PFSK-1 (cell line): Measurements from ENCODE around the gene GPM6B.

Source experiments
- FOXP2 ChIP-seq: optimal IDR thresholded peaks from 2 replicates; pipeline ENCODE3; 2011; ENCODE audit warnings: borderline replicate concordance, control low read depth, inconsistent platforms; ENCODE audit not compliant: insufficient read depth; ENCODE audit errors: extremely low read length, extremely low read depth
- POLR2AphosphoS5 ChIP-seq: IDR thresholded peaks from 2 replicates; pipeline ENCODE4 v1.6.1; 2012; ENCODE audit warnings: low read depth, mild to moderate bottlenecking, control low read depth, low read length, moderate library complexity
- SIN3A ChIP-seq: IDR thresholded peaks from 2 replicates; pipeline ENCODE4 v1.6.1; 2012; ENCODE audit warnings: mild to moderate bottlenecking, low read length, moderate library complexity, borderline replicate concordance; ENCODE audit not compliant: insufficient read depth
- TAF1 ChIP-seq: IDR thresholded peaks from 2 replicates; pipeline ENCODE4 v1.6.1; 2012; ENCODE audit warnings: low read length, control low read depth, borderline replicate concordance; ENCODE audit not compliant: insufficient read depth
- TF ChIP-seq, protein P1 (sequence below), 2 experiments: IDR thresholded peaks; 2 replicates each; pipeline versions ENCODE4 v1.6.1 to v1.8.0; 2011 to 2012; ENCODE audit warnings: low read depth in 2 of 2, low read length in 2 of 2, control low read depth in 1 of 2, inconsistent platforms in 1 of 2, mild to moderate bottlenecking in 1 of 2, moderate library complexity in 1 of 2; ENCODE audit not compliant: insufficient read depth in 1 of 2

Gene GPM6B

DNA sequence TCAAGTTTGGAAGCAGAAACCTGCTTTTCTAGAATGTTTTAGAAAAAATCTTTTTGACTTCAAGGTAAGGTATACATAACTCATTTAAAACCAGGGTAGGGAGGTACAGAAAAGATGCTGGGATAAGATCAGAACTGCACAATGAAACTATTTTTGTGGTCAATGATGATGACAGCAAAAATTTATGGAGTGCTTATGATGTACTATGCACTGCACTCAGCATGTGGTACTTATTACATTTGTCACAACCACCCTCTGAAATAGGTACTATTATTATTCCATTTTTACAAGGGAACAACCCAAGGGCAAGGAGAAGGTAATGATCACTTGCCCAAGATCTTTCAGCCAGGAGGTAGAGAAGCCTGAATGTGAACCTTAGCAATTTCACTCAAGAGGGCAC lies 8.0 kb downstream of the GPM6B start:
- TF ChIP-seq FOXP2 (no peak), TAF1 (no peak), SIN3A (no peak), POLR2AphosphoS5 (no peak)
- TF ChIP-seq, protein P1, sequence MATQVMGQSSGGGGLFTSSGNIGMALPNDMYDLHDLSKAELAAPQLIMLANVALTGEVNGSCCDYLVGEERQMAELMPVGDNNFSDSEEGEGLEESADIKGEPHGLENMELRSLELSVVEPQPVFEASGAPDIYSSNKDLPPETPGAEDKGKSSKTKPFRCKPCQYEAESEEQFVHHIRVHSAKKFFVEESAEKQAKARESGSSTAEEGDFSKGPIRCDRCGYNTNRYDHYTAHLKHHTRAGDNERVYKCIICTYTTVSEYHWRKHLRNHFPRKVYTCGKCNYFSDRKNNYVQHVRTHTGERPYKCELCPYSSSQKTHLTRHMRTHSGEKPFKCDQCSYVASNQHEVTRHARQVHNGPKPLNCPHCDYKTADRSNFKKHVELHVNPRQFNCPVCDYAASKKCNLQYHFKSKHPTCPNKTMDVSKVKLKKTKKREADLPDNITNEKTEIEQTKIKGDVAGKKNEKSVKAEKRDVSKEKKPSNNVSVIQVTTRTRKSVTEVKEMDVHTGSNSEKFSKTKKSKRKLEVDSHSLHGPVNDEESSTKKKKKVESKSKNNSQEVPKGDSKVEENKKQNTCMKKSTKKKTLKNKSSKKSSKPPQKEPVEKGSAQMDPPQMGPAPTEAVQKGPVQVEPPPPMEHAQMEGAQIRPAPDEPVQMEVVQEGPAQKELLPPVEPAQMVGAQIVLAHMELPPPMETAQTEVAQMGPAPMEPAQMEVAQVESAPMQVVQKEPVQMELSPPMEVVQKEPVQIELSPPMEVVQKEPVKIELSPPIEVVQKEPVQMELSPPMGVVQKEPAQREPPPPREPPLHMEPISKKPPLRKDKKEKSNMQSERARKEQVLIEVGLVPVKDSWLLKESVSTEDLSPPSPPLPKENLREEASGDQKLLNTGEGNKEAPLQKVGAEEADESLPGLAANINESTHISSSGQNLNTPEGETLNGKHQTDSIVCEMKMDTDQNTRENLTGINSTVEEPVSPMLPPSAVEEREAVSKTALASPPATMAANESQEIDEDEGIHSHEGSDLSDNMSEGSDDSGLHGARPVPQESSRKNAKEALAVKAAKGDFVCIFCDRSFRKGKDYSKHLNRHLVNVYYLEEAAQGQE (IDR thresholded peaks at IDR 0.05; ENCODE audit: insufficient read depth in 1 of 2, low read depth in 2 of 2, low read length in 2 of 2) = no peak

DNA sequence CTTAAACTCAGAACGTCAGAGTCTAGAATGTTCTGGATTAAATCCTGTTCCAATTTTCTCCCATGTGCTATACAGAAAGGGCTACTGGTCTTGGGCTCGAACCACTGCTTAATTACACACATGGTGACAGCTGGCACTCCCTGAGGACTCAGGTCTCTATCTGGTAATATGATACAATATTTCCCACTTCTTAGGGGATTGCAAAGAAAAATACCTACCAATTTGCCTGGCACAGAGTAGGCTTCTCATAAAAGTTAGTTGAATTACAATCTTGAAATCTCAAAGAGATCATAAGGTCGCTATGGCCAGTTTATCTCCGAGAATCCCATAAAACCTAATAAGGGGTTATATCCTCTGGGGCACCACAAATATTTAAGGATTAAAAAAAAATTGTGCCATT lies 8.6 kb downstream of the GPM6B start:
- TF ChIP-seq TAF1 (no peak), FOXP2 (no peak), SIN3A (no peak), POLR2AphosphoS5 (no peak)
- TF ChIP-seq, protein P1 (IDR thresholded peaks at IDR 0.05; ENCODE audit: insufficient read depth in 1 of 2, low read depth in 2 of 2, low read length in 2 of 2) = no peak

DNA sequence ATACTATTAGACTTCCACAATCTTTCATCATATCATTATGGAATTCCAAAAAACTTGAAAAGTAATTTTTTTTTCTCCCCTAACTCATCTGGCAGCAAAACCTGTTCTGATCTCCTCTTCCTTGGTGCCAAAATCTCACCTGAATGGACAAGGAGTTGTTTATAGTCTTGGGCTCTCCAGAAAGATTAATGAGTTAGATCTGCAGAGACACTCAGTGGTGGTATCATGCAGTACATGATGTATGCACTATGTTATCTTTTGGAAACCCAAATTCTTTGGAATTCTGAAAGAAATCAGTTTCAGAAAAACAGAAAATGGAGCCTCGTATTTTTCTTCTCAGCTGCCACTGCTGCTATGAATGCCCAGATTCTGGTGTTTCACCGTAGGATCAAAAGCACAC lies 11.7 kb downstream of the GPM6B start:
- TF ChIP-seq, protein P1 (IDR thresholded peaks at IDR 0.05; ENCODE audit: insufficient read depth in 1 of 2, low read depth in 2 of 2, low read length in 2 of 2) = no peak
- TF ChIP-seq TAF1 = no peak
- no peak for TF ChIP-seq SIN3A
- TF ChIP-seq POLR2AphosphoS5 = no peak
- TF ChIP-seq FOXP2 = no peak

DNA sequence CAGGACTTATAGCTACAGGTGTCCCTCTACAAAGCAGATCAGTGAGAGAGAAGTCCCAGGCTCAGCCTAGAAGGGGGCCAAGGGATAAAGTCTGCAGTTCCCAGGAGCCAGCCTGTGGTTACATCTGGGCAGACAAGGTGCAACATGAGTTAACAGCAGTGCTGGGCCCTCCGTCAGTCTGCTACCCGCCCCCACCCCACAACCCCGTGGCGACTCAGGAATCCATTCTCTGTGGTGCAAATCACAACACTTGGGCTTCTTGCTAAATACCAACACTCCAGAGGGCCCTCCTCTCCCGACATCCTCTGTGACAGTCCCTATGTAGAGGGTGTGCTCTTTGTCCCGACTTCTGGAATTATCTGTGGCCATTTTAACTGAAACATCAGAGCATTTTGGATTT lies 13.8 kb downstream of the GPM6B start:
- no peak for TF ChIP-seq SIN3A
- no peak for TF ChIP-seq POLR2AphosphoS5
- TF ChIP-seq, protein P1 (IDR thresholded peaks at IDR 0.05; ENCODE audit: insufficient read depth in 1 of 2, low read depth in 2 of 2, low read length in 2 of 2) = no peak
- TF ChIP-seq FOXP2 = no peak
- no peak for TF ChIP-seq TAF1

DNA sequence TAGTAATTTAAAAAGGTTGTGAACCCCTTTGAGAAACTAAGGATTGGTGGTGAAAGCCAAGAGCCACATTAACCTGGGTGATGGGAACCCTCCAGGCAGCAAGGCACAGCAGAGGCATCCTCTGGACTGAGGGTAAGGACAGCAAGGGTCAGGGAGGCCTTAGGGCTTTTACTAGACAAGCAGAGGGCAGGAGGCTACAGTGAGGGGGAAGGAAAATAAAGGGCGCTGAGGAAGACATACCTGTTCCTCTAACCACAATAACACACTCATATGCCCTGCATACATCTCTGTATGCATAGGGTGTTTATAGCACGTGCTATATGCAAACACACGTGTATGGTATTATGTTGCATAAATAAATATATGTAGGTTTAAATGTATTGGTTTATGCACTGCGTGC lies 18.7 kb downstream of the GPM6B start:
- TF ChIP-seq TAF1 (no peak), SIN3A (no peak), FOXP2 (no peak), POLR2AphosphoS5 (no peak)
- TF ChIP-seq, protein P1 (IDR thresholded peaks at IDR 0.05; ENCODE audit: insufficient read depth in 1 of 2, low read depth in 2 of 2, low read length in 2 of 2) = no peak
